ENCODE measurements around the gene ZBTB20. TPM values are rescaled to one million over a fixed set of nuclear protein-coding genes. Genes with fewer than 3 reads are reported as not detected.

The ZBTB20 gene
- polyA plus RNA-seq, 1 of the 3 experiments (the other 2 are of a cell fraction) = 0.43 TPM

GRCh38 chr3:114408736-114409670 is 738.1 kb downstream of the ZBTB20 start:
- ChIA-PET CTCF (interaction anchor here (1.0 to 4.5 kb wide), 6 partner anchors 9 to 46 kb away, joined by 3 to 43 read pairs (median 6); no protein-coding TSS in a partner anchor), POLR2A (no interaction called here)
- peak overlapping the region in 1 of 2 experiments; percentile 76; a peak in 2 of 4 replicates for H3K27ac ChIP-seq (ENCODE audit: low read depth in 2 of 2, low read length in 1 of 2)
- no peaks in the 10 kb centered on the region for H3K79me2 ChIP-seq (ENCODE audit: insufficient read depth)
- WGBS (ENCODE audit: low lambda C conversion rate) = 75% methylated on average over 17 of the region's 17 CpGs
- no peaks in the 10 kb centered on the region for H4K20me1 ChIP-seq (ENCODE audit: insufficient read depth)
- no peaks in the 10 kb centered on the region for H3K9me3 ChIP-seq
- H3F3A ChIP-seq (replicated peaks; ENCODE audit: insufficient read depth) = no peaks in the 10 kb centered on the region
- H3K36me3 ChIP-seq (replicated peaks in 1 of 2; ENCODE audit: control insufficient read depth in 1 of 2, insufficient read depth in 2 of 2, low read length in 1 of 2) = no peaks in the 10 kb centered on the region
- H3K27me3 ChIP-seq (ENCODE audit: insufficient read depth) = no peaks in the 10 kb centered on the region
- no peak overlapping the region for H3K9ac ChIP-seq
- H3K4me3 ChIP-seq (ENCODE audit: low read depth in 2 of 2, low read length in 1 of 2) = no peak overlapping the region; a peak in 1 of 4 replicates
- no peak for TF ChIP-seq CHD2 (IDR thresholded peaks at IDR 0.05; ENCODE audit: low read length, partially characterized antibody)
- TF ChIP-seq GATA2 (CRISPR knock-in tag; IDR thresholded peaks at IDR 0.05) = peak; percentile 71
- TF ChIP-seq POLR2AphosphoS5 (IDR thresholded peaks at IDR 0.05; ENCODE audit: low read depth, low read length) = no peak
- no peak for TF ChIP-seq MAX (IDR thresholded peaks at IDR 0.05; ENCODE audit: low read depth)
- TF ChIP-seq NFIC (IDR thresholded peaks at IDR 0.05; ENCODE audit: borderline replicate concordance) = no peak
- peak; percentile 67 for TF ChIP-seq RCOR1 (IDR thresholded peaks at IDR 0.05; ENCODE audit: low read length)
- TF ChIP-seq FOXJ3 (CRISPR knock-in tag; IDR thresholded peaks at IDR 0.05) = 0 out of 2 replicates have a peak, but pooled peaks have one; percentile 68
- no peak for TF ChIP-seq JUND (IDR thresholded peaks at IDR 0.05)
- DNase-seq = peak; percentile 38
- peaks cover 23 to 32% of the 10 kb centered on the region in 2 experiments; a peak in 3 of 4 replicates for H3K4me1 ChIP-seq (ENCODE audit: control insufficient read depth in 1 of 2, insufficient read depth in 2 of 2, low read depth in 1 of 2, low read length in 1 of 2)
- no peaks in the 10 kb centered on the region for H3K9me2 ChIP-seq
- H3K4me2 ChIP-seq = no peak overlapping the region
- no peak overlapping the region for H2AFZ ChIP-seq (ENCODE audit: low read depth)

- POLR2A ChIA-PET = no interaction called here
- DNase-seq = no peak
- CTCF ChIA-PET = interaction anchor here (1.0 to 1.8 kb wide), 2 partner anchors 12 to 17 kb away, joined by 4 to 10 read pairs; no protein-coding TSS in a partner anchor
These were observed 740.2 kb downstream of the ZBTB20 start for GRCh38 chr3:114406922-114407321.

More at GRCh38 chr3:114406922-114407321, 740.2 kb downstream of the ZBTB20 start:
- no peak overlapping the region for H3K9ac ChIP-seq
- H3K79me2 ChIP-seq (ENCODE audit: insufficient read depth) = no peaks in the 10 kb centered on the region
- H3K27me3 ChIP-seq (ENCODE audit: insufficient read depth) = no peaks in the 10 kb centered on the region
- no peaks in the 10 kb centered on the region for H3K9me3 ChIP-seq
- no peaks in the 10 kb centered on the region for H3K9me2 ChIP-seq
- H3K4me3 ChIP-seq (ENCODE audit: low read depth in 2 of 2, low read length in 1 of 2) = no peak overlapping the region
- H4K20me1 ChIP-seq (ENCODE audit: insufficient read depth) = no peaks in the 10 kb centered on the region
- H2AFZ ChIP-seq (ENCODE audit: low read depth) = no peak overlapping the region
- H3K4me2 ChIP-seq = no peak overlapping the region
- no peak overlapping the region; a peak in 1 of 4 replicates for H3K27ac ChIP-seq (ENCODE audit: low read depth in 2 of 2, low read length in 1 of 2)
- TF ChIP-seq JUND (IDR thresholded peaks at IDR 0.05) (no peak), FOXJ3 (CRISPR knock-in tag; IDR thresholded peaks at IDR 0.05) (no peak), ELF1 (IDR thresholded peaks at IDR 0.05) (no peak), CHD2 (IDR thresholded peaks at IDR 0.05; ENCODE audit: low read length, partially characterized antibody) (no peak), REST (IDR thresholded peaks at IDR 0.05; ENCODE audit: low read depth, low read length) (no peak), MEF2A (IDR thresholded peaks at IDR 0.05; ENCODE audit: borderline replicate concordance, low read depth) (no peak), MAX (IDR thresholded peaks at IDR 0.05; ENCODE audit: low read depth) (no peak), YY1 (IDR thresholded peaks at IDR 0.05; ENCODE audit: low read depth) (no peak), CTCF (IDR thresholded peaks at IDR 0.05) (no peak), POLR2AphosphoS5 (IDR thresholded peaks at IDR 0.05; ENCODE audit: low read depth, low read length) (no peak), EZH2phosphoT487 (IDR thresholded peaks at IDR 0.05; ENCODE audit: borderline replicate concordance, low read depth) (no peak), FOSL2 (IDR thresholded peaks at IDR 0.05; ENCODE audit: borderline replicate concordance, low read depth) (no peak), FOXM1 (IDR thresholded peaks at IDR 0.05; ENCODE audit: low read depth) (no peak), USF2 (IDR thresholded peaks at IDR 0.05; ENCODE audit: borderline replicate concordance, low read depth, low read length) (no peak), TCF12 (IDR thresholded peaks at IDR 0.05) (no peak)
- H3K4me1 ChIP-seq (ENCODE audit: control insufficient read depth in 1 of 2, insufficient read depth in 2 of 2, low read depth in 1 of 2, low read length in 1 of 2) = peaks cover 19 to 23% of the 10 kb centered on the region in 2 experiments; a peak in 3 of 4 replicates
- WGBS (ENCODE audit: low lambda C conversion rate) = 97% methylated on average over 3 of the region's 3 CpGs
- no peaks in the 10 kb centered on the region for H3F3A ChIP-seq (replicated peaks; ENCODE audit: insufficient read depth)
- H3K36me3 ChIP-seq (replicated peaks in 1 of 2; ENCODE audit: control insufficient read depth in 1 of 2, insufficient read depth in 2 of 2, low read length in 1 of 2) = no peaks in the 10 kb centered on the region

Data from SK-N-SH (cell line).